WTC11 (cell line): Measurements from ENCODE around the gene HDAC8.

ENCODE experiments used
- ATF1 ChIP-seq: sonication (generic); formaldehyde crosslinking; IDR thresholded peaks from 2 replicates; pipeline ENCODE4 v1.8.1; 2023; ENCODE audit warnings: mild to moderate bottlenecking, moderate library complexity, missing genetic modification reagents
- ATF3 ChIP-seq: sonication (generic); formaldehyde crosslinking; conservative IDR thresholded peaks from 2 replicates; pipeline ENCODE4 v1.8.1; 2022; ENCODE audit warnings: mild to moderate bottlenecking, missing genetic modification reagents
- CDX4 ChIP-seq: fragments of 250-450 bp; sonication (Bioruptor Pico); IDR thresholded peaks from 2 replicates; pipeline ENCODE4 v1.9.0; 2021; ENCODE audit warnings: moderate library complexity, mild to moderate bottlenecking, inconsistent platforms, borderline replicate concordance
- CREB1 ChIP-seq: sonication (generic); formaldehyde crosslinking; IDR thresholded peaks from 2 replicates; pipeline ENCODE4 v1.8.0; 2023; ENCODE audit warnings: mild to moderate bottlenecking, missing genetic modification reagents
- FOXJ3 ChIP-seq: sonication (generic); formaldehyde crosslinking; IDR thresholded peaks from 2 replicates; pipeline ENCODE4 v1.9.0; 2021; ENCODE audit warnings: missing genetic modification reagents, mild to moderate bottlenecking, borderline replicate concordance
- FOXP1 ChIP-seq: sonication (generic); formaldehyde crosslinking; IDR thresholded peaks from 2 replicates; pipeline ENCODE4 v1.8.0; 2022; ENCODE audit warnings: missing genetic modification reagents, mild to moderate bottlenecking, moderate library complexity, borderline replicate concordance
- GABPB1 ChIP-seq: sonication (generic); formaldehyde crosslinking; IDR thresholded peaks from 2 replicates; pipeline ENCODE4 v1.8.1; 2023; ENCODE audit warnings: mild to moderate bottlenecking, missing genetic modification reagents
- NFYB ChIP-seq: sonication (generic); formaldehyde crosslinking; conservative IDR thresholded peaks from 2 replicates; pipeline ENCODE4 v1.8.0; 2022; ENCODE audit warnings: low read depth, missing genetic modification reagents
- SP1 ChIP-seq: sonication (generic); formaldehyde crosslinking; conservative IDR thresholded peaks from 2 replicates; pipeline ENCODE4 v1.8.1; 2022; ENCODE audit warnings: missing genetic modification reagents
- TEAD4 ChIP-seq: sonication (generic); formaldehyde crosslinking; IDR thresholded peaks from 2 replicates; pipeline ENCODE4 v1.8.0; 2022; ENCODE audit warnings: mild to moderate bottlenecking, missing genetic modification reagents
- ZNF121 ChIP-seq: sonication (generic); formaldehyde crosslinking; IDR thresholded peaks from 2 replicates; pipeline ENCODE4 v1.8.0; 2023; ENCODE audit warnings: missing genetic modification reagents
- TF ChIP-seq, protein P1 (sequence below): fragments of 200-600 bp; IDR thresholded peaks from 2 replicates; pipeline ENCODE4 v1.8.0; 2022; ENCODE audit warnings: antibody characterized with exemption
- TF ChIP-seq, protein P2 (sequence below): fragments of 250-450 bp; sonication (Bioruptor Pico); IDR thresholded peaks from 2 replicates; pipeline ENCODE4 v1.8.0; 2021; ENCODE audit warnings: mild to moderate bottlenecking

DNA sequence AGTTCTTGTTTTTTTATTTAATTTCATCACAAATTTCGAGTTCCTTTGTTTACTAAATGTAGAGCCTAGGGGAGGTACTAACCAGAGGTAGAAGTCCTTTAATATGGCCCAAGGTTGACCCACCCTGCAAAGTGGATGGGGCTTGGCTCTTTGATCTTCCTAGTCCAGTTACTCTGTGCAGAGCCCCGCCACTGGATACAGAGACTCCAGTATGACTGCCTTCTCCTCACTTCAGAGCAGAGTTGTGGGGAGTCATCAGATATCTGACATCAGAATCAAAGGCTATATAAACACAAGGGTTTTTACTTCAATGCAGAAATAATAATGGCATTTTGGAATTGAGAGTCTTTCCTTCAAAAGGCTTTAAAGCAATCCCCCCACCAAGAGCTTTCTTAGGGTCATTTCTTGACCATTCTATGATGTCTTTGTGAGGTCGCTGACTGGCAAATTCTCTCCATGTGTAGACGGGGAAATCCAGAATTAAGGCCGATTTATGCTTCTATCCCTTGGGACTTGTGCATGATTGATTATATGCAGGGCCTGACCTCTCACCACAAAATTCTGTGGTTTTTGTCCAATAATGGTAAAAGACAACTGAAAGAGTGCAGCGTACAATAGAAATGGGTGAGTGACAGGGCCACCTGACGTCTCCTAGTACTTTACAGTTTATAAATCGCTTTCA is 178.7 kb downstream of the HDAC8 start:
- TF ChIP-seq, protein P1, sequence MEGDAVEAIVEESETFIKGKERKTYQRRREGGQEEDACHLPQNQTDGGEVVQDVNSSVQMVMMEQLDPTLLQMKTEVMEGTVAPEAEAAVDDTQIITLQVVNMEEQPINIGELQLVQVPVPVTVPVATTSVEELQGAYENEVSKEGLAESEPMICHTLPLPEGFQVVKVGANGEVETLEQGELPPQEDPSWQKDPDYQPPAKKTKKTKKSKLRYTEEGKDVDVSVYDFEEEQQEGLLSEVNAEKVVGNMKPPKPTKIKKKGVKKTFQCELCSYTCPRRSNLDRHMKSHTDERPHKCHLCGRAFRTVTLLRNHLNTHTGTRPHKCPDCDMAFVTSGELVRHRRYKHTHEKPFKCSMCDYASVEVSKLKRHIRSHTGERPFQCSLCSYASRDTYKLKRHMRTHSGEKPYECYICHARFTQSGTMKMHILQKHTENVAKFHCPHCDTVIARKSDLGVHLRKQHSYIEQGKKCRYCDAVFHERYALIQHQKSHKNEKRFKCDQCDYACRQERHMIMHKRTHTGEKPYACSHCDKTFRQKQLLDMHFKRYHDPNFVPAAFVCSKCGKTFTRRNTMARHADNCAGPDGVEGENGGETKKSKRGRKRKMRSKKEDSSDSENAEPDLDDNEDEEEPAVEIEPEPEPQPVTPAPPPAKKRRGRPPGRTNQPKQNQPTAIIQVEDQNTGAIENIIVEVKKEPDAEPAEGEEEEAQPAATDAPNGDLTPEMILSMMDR = no peak
- TF ChIP-seq TEAD4 (CRISPR knock-in tag) = no peak
- no peak for TF ChIP-seq CREB1 (CRISPR knock-in tag)
- no peak for TF ChIP-seq FOXJ3 (CRISPR knock-in tag)
- no peak for TF ChIP-seq CDX4
- TF ChIP-seq ATF3 (CRISPR knock-in tag) = no peak
- no peak for TF ChIP-seq GABPB1 (CRISPR knock-in tag)
- TF ChIP-seq, protein P2, sequence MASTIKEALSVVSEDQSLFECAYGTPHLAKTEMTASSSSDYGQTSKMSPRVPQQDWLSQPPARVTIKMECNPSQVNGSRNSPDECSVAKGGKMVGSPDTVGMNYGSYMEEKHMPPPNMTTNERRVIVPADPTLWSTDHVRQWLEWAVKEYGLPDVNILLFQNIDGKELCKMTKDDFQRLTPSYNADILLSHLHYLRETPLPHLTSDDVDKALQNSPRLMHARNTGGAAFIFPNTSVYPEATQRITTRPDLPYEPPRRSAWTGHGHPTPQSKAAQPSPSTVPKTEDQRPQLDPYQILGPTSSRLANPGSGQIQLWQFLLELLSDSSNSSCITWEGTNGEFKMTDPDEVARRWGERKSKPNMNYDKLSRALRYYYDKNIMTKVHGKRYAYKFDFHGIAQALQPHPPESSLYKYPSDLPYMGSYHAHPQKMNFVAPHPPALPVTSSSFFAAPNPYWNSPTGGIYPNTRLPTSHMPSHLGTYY (CRISPR knock-in tag) = no peak
- TF ChIP-seq ATF1 (CRISPR knock-in tag) = no peak
- TF ChIP-seq ZNF121 = no peak
- TF ChIP-seq FOXP1 (CRISPR knock-in tag) = no peak
- TF ChIP-seq NFYB (CRISPR knock-in tag) = no peak
- TF ChIP-seq SP1 (CRISPR knock-in tag) = no peak
